Chondrocyte (in vitro differentiated cells): ENCODE data around the gene DIP2C. TPM values are rescaled to one million over a fixed set of nuclear protein-coding genes. Genes with fewer than 3 reads are reported as not detected.

Experiments
- DNase-seq: peaks from one replicate; pipeline ENCODE4 v3.0.0; 2021; ENCODE audit warnings: mixed read lengths, low spot score
- H3K27ac Mint-ChIP-seq: one replicate; pipeline ENCODE4 v1.8.0; 2021; ENCODE audit warnings: mild to moderate bottlenecking, moderate library complexity, mixed read lengths; ENCODE audit not compliant: unreplicated experiment
- H3K27me3 Mint-ChIP-seq: 2 replicates; pipeline ENCODE4 v1.8.0; 2021; ENCODE audit warnings: low read depth, mixed read lengths
- H3K36me3 Mint-ChIP-seq: 2 replicates; pipeline ENCODE4 v1.8.0; 2021; ENCODE audit warnings: low read depth, mixed read lengths
- H3K4me1 Mint-ChIP-seq: 2 replicates; pipeline ENCODE4 v1.8.0; 2021; ENCODE audit warnings: low read depth, mild to moderate bottlenecking, mixed read lengths
- H3K4me3 Mint-ChIP-seq: one replicate; pipeline ENCODE4 v1.8.0; 2021; ENCODE audit warnings: mild to moderate bottlenecking, moderate library complexity, mixed read lengths; ENCODE audit not compliant: unreplicated experiment
- H3K9me3 Mint-ChIP-seq: 2 replicates; pipeline ENCODE4 v1.8.0; 2021; ENCODE audit warnings: low read depth, mixed read lengths
- CTCF ChIP-seq: fragments of 200-600 bp; sonication (generic); IDR thresholded peaks from 2 replicates; pipeline ENCODE4 v1.5.0; 2021; ENCODE audit warnings: antibody characterized with exemption, mild to moderate bottlenecking, moderate library complexity
- total RNA-seq: library from RNA; stranded (reverse); gene quantifications from 3 replicates; pipeline ENCODE4 v1.2.1, GENCODE V29; 2021

DIP2C gene
- total RNA-seq, 1 donor from 2014 or later, result 47.9 TPM

- DNase-seq, result no peak
- Mint-ChIP-seq H3K9me3 (no peaks in the 10 kb centered on the region), H3K36me3 (peaks cover 49% of the 10 kb centered on the region), H3K4me1 (peaks cover 3% of the 10 kb centered on the region), H3K27me3 (no peaks in the 10 kb centered on the region), H3K4me3 (no peak overlapping the region), H3K27ac (no peak overlapping the region)
- TF ChIP-seq CTCF, result no peak
These were observed 410.2 kb downstream of the DIP2C start for GRCh38 chr10:279232-279631.

GRCh38 chr10:278707-279106, 410.8 kb downstream of the DIP2C start:
- H3K36me3 Mint-ChIP-seq, result peaks cover 46% of the 10 kb centered on the region
- TF ChIP-seq CTCF, result no peak
- H3K4me3 Mint-ChIP-seq, result no peak overlapping the region
- no peaks in the 10 kb centered on the region for H3K9me3 Mint-ChIP-seq
- no peak overlapping the region for H3K27ac Mint-ChIP-seq
- no peaks in the 10 kb centered on the region for H3K27me3 Mint-ChIP-seq
- H3K4me1 Mint-ChIP-seq, result peaks cover 3% of the 10 kb centered on the region
- DNase-seq, result no peak

- H3K27me3 Mint-ChIP-seq, result no peaks in the 10 kb centered on the region
- no peak for TF ChIP-seq CTCF
- peaks cover 38% of the 10 kb centered on the region for H3K36me3 Mint-ChIP-seq
- peaks cover under 1% of the 10 kb centered on the region for H3K4me1 Mint-ChIP-seq
- no peak overlapping the region for H3K27ac Mint-ChIP-seq
- no peaks in the 10 kb centered on the region for H3K9me3 Mint-ChIP-seq
- no peak for DNase-seq
- H3K4me3 Mint-ChIP-seq, result no peak overlapping the region
These were observed 411.5 kb downstream of the DIP2C start for GRCh38 chr10:277963-278362.

GRCh38 chr10:275680-276079, 413.8 kb downstream of the DIP2C start:
- no peak for DNase-seq
- no peak for TF ChIP-seq CTCF
- H3K9me3 Mint-ChIP-seq, result no peaks in the 10 kb centered on the region
- no peaks in the 10 kb centered on the region for H3K27me3 Mint-ChIP-seq
- H3K36me3 Mint-ChIP-seq, result peaks cover 30% of the 10 kb centered on the region
- no peak overlapping the region for H3K4me3 Mint-ChIP-seq
- H3K27ac Mint-ChIP-seq, result no peak overlapping the region
- peaks cover 4% of the 10 kb centered on the region for H3K4me1 Mint-ChIP-seq

- H3K36me3 Mint-ChIP-seq, result peaks cover 24% of the 10 kb centered on the region
- no peak overlapping the region for H3K27ac Mint-ChIP-seq
- H3K27me3 Mint-ChIP-seq, result no peaks in the 10 kb centered on the region
- no peak for TF ChIP-seq CTCF
- no peaks in the 10 kb centered on the region for H3K9me3 Mint-ChIP-seq
- no peak for DNase-seq
- no peak overlapping the region for H3K4me3 Mint-ChIP-seq
- peaks cover 4% of the 10 kb centered on the region for H3K4me1 Mint-ChIP-seq
These were observed 414.6 kb downstream of the DIP2C start for GRCh38 chr10:274866-275265.
